Body of pancreas (tissue), 4 donors: ENCODE measurements around the gene YIF1A.

Experiments
- POLR2A ChIP-seq, 3 donors: fragments of 450-650 bp; IDR thresholded peaks; one replicate each; pipeline ENCODE4 v1.6.1; 2016; ENCODE audit warnings: antibody characterized with exemption in 3 of 3, mild to moderate bottlenecking in 2 of 3
- TF ChIP-seq, protein P1 (sequence below), 7 experiments: fragments of 450-650 bp in 4 of 7; fragments of 200-600 bp in 3 of 7; sonication (generic) in 3 of 7; IDR thresholded peaks; one replicate each; pipeline ENCODE4 v1.5.1; 2016 to 2019; ENCODE audit warnings: antibody characterized with exemption in 7 of 7

DNA sequence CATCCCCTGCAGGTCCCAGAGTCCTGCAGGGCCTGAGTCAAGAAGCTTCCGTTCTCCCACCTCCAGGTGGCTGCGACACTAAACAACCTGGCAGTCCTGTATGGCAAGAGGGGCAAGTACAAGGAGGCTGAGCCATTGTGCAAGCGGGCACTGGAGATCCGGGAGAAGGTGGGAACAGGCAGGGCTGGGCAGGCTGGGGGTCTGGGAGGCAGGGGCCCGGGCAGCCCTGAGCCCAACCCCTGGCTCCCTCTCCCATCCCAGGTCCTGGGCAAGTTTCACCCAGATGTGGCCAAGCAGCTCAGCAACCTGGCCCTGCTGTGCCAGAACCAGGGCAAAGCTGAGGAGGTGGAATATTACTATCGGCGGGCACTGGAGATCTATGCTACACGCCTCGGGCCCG, 25.2 kb downstream of the YIF1A start:
- TF ChIP-seq, protein P1, sequence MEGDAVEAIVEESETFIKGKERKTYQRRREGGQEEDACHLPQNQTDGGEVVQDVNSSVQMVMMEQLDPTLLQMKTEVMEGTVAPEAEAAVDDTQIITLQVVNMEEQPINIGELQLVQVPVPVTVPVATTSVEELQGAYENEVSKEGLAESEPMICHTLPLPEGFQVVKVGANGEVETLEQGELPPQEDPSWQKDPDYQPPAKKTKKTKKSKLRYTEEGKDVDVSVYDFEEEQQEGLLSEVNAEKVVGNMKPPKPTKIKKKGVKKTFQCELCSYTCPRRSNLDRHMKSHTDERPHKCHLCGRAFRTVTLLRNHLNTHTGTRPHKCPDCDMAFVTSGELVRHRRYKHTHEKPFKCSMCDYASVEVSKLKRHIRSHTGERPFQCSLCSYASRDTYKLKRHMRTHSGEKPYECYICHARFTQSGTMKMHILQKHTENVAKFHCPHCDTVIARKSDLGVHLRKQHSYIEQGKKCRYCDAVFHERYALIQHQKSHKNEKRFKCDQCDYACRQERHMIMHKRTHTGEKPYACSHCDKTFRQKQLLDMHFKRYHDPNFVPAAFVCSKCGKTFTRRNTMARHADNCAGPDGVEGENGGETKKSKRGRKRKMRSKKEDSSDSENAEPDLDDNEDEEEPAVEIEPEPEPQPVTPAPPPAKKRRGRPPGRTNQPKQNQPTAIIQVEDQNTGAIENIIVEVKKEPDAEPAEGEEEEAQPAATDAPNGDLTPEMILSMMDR (IDR thresholded peaks at IDR 0.05) = no peak
- no peak for TF ChIP-seq POLR2A (IDR thresholded peaks at IDR 0.05)
